DMS153 treated with DMSO at 0.1 percent for 48 hours (cell line): ENCODE results near the gene NT5DC2.
"Not testable (repeated sequence)": the region's sequence is repeated elsewhere in the genome, so short reads cannot be mapped to it uniquely, and the experiment has no call there.

Experiments
- DNase-seq: peaks from one replicate; lab custom pipeline; 2025; ENCODE audit not compliant: unreplicated experiment; lab: John Stamatoyannopoulos, UW

The NT5DC2 gene

DNA sequence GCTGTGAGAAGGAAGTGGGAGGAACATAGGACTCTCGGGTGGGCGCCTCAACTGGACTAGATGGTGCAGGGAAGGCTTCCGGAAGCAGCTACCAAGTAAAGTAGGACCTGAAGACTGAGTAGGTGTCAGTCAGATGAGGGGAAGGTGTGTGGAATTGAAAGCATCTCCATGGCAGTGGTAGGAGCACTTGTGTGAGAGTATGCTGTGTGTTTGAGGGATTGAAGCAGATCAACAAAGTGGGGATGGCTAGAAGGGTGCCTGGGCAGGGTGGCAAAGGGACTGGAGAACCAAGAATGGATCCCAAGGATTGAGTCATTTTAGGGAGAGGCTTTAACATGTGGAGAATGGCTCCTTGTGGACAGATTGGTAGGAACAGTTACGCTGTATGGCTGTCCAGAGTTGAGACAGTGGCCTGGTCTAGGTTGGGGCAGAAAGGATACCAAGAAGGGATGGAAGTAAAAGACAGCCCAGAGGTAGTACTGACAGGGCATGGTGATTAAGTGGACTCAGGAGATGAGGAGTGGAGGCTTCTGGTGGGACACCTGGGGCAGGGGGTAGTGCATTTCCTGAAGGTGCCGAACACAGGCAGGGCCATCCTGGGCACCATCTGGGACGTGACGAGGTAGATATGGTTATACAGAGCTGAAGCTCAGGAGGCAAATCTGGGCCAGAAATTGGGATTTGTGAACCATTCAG, 4.2 kb upstream of the NT5DC2 start:
- DNase-seq: no peak

DNA sequence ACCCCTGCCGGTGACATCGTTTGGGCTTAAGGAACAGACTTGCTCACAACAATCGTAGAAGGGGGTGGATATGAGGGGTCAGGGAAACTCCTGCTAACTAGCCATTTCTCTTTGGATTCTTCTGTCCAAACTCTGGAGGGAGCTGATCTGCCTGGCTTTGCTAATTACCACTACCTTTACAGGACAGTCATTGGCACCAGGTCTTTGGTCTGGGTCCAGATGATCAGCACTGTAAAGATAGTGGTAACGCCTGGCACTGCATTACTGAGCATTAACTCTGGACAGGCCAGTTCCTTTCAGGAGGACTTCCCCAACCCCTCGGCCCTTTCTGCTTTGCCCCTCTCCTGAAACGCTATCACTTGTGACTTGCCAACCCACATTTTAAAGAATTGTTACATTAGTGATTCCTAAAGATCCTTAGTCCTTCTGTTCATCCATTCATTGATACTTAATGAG, 3.5 kb upstream of the NT5DC2 start:
- no peak for DNase-seq

DNA sequence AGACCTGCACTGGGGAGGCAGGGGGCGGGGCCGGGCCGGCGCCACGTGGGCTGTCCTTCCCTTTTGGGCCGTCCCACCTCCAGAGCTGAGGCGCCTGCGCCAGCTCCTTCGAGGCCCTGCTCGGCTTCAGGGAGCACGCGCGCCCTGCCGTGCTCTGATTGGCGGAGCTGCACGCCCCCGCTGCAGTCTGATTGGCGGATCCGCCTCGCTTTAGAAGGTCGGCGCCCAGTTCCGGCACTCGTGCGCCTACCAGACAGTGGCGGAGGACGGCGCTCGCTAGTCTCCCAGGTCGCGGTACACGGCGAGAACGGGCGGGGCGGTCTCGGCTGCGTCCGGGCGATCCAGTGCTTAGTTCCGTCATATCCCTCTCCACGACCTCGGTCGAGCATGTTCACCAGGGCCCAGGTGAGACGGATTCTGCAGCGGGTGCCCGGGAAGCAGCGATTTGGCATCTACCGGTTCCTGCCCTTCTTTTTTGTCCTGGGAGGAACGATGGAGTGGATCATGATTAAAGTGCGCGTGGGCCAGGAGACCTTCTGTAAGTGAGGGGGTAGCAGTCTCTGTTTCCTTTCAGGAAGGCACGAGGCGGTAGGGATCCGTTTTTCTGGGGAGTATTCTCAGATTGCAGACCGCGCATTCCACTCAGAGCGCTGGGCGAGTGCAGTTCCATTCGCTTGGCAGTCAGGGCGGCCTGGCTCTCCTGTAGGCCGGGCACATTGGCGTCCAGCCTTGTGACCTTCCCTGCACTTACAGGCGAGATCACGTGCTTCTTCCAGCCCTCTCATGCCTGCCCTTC, 2.9 kb upstream of the NT5DC2 start, which contains the start of gene UQCC5:
TSS of gene UQCC5 (plus strand) at position 237 of the 796 bp plus-strand sequence. CDS start at position 388, 151 bp downstream.
- peak; percentile 59 for DNase-seq

DNA sequence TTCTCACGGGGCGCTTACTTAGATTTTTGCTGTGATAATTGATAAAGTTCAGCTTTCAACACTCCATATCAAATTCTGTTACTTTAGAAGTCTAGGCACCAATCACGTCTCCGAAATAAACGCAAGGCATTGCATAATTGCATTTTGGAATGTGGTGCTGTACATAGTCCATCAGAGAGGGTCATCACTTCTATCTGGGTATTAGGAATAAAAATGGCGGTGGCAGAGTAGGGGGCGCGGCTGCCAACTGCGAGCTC, 2.4 kb upstream of the NT5DC2 start:
- DNase-seq: no peak

DNA sequence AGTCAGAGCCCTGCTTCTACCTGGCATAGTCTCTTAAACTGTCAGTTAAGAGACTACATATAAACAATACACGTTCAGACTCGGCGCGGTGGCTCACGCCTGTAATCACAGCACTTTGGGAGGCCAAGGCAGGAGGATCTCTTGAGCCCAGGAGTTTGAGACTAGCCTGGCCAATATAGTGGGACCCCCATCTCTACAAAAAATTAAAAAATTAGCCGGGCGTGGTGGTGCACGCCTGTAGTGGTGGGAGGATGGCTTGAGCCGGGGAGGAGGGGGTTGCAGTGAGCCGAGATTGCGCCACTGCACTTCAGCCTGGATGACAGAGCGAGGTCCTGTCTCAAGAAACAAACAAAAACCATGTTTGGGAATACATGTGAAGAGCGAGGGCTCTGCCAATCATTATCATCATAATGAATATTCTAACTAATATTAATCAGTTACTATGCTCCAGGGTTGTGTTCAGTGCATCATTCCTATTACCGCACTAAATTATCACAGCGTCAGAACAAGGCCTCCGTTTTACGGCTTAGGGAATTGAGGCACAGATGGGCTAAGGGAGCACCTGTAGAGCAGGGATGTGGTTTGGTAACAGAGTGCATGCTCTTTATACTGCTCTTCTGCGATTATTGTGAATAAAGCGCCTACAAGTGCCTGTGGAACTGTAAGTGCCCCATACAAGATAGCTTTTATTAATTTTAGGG, 1.9 kb upstream of the NT5DC2 start:
- no peak for DNase-seq

DNA sequence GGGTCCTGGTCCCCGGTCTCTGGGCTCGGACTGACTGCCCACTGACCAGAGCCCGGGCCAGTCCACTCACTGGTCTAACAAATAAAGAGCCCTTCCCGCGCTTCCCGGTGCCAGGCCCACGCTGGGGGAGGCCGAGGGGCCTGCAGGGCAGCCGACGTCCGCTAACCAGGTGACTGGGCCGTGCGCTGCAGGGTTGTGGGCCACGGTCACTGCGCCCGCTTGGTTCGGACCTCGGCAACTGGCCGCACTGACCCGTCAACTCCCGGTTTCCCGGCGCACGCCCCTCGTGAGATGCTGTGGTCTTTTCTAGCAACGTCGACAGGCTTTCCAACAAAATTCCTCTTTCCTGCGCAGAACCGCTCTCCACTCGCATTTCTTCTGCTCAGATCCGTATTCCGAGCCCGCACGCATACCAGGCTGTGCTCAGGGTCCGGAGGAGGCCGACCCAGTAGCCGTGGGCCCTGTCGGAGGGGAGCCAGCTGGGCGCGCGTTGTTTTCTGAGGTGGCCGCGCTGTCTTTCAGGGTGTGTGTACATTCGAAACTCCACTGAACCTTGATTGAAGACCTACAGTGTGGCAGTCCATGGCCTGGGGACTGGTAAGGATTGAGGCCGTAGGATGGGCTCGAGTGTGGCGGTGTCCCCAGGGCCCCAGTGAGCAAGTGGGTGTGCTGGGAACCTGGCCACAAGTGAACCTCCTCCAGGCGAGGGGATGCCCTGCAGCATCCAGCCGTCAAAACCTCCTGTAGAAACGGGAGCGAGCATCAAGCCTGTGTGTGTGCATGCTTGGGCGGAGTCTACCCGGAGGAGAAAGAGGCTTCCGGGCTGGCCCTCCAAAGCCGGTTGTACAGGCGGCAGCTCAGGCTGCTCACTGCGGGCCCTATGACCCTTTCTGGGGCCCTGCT, 875 bp upstream of the NT5DC2 start:
- DNase-seq: peak; percentile 18

DNA sequence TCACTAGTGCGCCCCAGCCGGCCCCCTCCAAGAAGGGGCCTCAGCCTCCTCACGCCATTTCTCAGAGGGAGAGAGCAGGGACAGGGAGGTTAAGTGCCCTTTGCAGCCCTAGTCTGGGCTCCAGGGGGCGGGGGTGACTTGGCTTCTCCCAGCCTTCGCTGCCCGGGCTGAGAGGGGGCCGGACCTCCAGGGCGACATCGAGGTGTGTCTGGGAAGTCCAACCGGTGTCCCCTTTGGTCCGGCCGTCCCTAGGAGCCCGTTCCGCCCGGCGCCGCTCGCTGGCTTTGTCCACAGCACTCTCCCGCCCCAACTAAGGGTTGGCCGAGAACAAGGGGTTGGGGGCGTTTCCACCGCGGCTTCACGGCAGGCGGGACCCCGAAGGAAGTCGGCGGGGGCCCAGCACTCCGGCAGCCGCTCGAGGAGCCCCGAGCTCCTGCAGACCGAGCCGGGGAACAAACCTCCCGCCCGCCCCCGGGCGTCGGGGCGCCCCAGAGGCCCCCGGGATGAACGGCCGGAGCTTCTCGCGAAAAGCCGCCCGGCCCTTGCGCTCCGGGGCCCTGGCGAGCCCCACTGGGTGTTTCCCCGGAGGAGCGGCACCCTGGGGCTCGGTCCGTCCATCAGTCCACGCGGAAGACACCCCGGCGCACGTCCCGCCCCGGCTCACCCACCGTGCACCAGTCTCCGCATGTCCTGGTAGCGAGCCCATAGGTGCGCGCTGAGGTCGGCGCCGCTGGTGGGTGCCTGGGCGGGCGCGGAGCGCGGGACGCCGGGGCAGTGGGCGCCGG, 627 bp downstream of the NT5DC2 start:
- DNase-seq: no peak

DNA sequence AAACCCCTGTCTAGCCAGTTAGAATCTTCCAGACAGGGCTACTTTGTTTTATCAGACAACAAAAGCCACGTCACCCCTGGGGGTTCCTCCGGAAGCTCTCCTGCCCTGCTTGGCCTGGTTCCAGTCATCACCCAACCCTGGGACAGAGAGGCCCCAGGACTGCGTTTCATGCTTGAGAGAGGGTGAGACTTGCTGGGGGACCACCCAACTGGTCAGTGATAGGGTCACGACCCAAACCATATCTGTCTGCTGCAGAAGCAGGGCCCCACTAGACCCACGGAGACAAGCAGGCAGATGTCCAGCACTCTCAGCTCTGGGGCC, 1.2 kb downstream of the NT5DC2 start:
- DNase-seq: no peak

DNA sequence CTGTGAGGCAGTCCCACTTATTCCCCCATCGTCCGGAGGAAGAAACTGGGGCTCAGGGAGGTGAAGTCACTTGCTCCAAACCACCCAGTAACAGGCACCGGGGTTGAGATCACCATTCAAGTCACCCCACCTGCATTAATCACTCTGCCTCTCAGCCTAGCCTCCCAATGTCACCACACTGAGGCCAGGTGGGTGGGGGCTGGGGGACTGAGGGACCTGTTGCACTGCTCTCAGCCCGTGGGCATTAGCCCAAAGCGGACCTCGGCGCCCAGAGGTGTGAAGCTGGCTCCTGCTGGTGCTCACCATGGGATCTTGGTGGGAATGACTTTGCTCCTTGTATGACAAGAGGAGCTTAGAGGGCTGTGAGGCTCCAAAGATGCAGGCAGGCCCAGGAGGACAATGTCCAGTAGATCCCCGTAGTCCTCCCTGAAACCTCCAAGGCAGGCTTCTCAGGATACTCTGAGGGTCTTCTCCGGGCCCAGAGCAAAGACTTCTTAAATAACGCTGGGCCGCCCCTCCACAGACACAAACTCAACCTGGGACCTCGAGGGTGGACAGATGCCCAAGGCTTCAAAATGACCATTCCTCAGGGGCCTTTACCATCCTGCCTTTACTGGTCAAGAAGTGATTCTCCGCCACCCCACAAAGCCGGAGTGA, 1.7 kb downstream of the NT5DC2 start:
- DNase-seq: no peak

DNA sequence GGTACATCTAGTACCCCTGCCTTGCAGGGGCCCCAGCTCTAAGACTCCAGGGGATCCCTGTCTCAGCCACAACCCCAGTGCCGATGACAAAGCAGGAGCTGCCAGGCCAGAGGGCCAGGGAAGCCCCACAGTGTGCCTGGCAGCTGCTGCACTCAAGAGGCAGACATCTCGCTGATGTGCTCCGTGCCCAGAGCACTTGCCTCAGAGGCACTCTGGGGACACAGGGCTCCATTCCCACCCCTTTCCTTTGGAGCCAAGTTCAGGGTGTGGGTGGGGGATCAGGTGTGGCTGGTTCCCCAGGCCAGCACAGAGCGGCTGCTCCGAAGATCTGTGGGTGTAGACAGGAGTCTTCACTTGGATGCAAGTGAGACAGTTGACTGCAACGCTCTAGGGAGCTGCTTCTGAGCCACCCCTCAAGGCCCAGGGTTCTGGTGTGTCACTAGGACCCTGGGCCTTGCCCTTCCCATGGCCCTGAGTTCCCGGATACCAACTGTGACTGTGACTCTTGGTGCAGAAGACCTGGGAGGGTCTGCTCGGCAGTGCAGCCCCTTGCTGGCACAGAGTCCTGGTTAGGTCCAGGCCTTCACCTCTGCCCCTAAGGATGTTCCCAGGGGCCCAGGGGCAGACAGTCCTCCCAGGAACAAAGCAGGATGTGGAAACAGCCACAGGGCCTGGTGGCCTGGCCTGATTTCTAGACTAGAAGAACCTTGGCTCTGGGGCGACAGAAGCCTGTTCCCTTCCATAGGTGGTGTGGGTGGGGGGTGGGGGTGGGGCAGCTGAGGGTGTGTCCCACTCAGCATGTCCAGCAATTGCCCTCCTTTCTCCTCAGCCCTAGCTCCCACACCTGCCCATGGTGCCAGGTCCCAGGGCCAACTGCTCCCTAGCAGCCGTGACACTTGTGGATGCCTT, 2.5 kb downstream of the NT5DC2 start:
- no peak for DNase-seq

DNA sequence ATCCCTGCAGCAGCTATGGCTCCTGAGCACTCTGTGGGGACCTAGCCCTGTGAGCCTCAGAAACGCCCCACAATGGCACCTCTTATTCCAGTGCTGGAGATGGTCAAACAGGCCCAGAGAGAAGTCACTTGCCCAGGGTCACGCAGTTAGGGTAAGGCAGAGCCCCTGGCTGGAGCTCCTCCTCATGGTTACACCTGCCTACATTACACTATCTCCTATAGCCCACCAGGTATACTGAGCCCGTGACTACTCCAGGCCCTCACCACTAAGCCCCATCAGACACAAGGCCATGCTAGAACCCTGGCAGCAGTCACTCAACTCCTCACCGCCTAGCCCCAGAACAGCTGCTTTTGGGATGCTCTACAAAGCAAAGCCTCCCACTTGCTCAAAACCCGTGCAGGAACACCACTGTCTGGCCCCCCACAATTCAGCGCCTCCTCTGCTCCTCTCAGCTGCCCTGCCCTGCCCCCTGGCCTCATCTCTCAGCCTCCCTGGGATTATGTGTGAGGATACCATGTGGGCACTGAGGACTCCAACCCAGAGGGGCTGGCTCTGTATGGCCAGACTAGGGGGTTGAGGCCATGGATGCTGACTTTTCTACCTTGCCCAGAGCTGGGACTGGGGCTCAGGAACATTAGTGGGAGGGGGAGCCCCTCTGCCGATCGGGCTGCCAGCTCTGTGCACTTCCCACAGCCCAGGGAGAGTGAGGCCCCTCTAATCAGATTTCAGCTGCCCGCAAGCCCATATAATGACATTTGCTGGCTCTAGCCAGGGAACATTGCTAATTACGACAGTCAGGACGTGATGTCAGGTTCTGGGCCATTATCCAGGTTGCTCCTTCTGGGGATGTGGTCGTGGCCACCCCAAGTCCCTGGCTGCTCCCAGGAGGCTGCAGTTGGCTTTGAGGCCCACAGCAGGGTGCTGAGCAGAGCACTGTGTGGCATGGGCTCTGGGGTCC, 4.0 kb downstream of the NT5DC2 start:
- DNase-seq: no peak

DNA sequence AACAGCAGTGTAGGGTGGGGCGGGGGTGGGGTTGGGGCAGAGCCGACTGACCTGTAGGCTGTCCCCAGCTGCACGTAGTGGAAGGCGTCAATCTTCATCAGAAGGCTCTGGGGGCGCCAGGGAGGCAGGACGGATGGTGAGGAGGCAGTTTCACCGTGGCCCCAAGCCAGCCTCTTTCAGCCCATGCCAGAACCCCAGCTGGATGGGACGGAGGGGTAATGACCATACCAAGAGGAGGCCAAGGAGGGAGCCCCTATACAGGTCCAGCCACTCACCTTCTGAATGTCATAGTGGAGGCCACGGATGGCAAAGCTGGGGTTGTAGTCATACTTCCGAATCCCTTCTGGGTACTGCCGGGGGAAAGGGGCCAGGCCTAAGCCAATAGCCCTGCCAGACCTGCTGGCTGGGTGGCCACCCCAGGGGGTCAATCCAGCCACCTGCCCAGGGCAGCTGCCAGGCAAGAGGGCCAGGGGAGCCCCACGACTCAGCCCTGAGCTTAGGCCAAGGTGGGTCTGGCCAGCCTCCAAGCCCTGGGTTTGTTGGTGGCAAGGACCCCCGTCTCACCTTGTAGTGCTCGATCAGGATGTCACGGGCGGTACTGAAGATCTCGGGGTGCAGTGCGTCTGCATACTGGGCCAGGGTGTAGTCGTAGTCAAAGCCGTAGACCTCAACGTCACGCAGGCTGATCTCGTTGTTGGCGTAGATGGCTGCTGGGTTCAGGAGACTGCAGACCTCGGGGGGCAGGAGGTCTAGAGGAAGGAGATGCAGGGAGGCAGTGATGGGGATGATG, 4.9 kb downstream of the NT5DC2 start:
- no peak for DNase-seq

DNA sequence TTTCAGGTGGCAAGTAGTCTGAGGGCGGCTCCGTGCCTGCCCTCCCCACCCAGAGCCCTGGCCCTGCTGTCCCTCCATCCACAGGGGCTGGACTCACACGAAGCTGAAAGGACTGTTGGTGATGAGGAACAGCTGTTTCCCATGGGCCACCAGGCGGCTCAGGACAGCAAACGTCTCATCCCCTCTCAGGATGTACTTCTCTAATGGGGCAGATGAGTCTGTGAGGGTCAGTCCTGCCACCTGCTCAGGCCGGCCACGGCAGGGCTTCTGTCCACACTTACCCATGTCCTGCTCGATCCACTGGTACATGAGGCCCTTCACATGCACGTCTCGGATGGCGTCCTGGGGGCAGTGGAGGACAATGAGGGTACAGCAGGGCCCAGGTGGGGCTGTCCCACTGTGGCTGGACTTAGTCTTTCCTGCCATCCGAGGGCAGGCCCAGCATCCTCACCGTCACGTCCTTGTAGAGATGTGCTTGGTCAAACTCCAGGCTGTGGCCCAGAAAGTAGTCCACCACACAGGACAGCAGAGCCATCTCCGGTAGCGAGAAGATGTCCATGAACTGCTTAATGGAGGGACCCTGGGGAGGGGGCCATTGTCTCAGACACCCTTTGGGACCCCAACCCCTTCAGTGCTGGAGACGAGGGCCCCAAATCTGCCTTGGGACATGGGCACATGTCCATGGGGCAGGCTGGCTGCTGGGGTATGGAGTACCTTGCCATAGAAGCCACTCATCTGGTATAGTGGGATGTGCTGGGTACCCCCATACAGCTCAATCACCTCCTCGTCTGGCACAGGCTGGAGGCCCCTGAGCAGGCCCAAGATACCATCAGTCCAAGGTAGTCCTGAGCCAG, 5.7 kb downstream of the NT5DC2 start:
- DNase-seq: no peak

DNA sequence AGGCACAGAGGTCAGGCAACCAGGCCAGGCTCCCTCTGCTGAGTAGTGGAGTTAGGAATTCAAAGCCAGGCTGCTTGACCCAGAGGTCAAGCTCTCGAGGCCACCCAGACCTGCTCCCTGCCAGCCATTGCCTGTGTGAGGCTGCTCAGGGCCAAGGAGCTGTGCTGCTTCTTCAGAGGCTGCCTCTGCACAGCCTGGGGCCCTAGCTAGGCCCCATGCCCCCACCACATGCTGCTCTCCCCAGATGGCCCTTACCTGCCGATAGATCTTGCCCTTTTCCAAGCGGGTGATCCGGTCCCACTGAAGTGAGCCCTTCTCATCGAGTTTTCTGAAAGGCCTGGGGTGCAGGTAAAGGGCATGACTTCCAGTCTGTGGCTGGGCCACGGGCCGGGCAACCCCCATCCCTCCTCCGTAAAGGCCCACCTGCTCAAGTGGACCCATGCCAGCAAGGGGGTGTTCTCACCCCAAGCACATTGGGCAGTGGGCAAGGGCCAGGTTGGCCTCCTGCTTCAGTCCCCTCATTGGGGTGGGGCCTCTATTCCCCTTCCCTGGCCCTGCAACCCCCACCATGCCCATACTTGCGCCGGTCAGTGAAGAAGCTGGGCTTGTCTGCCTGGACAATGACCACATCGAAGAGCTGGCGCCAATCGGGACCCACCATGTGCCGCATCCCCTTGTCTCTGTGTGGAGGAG, 6.5 kb downstream of the NT5DC2 start:
- DNase-seq: no peak

DNA sequence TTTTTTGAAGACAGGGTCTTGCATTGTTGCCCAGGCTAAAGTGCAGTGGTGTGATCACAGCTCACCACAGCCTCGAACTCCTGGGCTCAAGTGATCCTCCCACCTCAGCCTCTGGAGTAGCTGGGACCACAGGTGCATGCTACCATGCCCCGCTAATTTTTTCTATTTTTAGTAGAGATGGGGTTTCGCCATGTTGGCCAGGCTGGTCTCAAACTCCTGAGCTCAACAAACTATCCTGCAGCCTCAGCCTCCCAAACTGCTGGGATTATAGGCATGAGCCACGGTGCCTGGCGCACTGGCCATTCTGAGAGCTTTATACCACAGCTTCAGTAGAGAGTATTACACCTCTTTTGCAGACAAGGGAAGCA, 7.0 kb downstream of the NT5DC2 start:
- DNase-seq: not testable (repeated sequence)
